SK-N-SH (cell line): Measurements from ENCODE around the gene LRRC8E. TPM values are rescaled to one million over a fixed set of nuclear protein-coding genes. Genes with fewer than 3 reads are reported as not detected.

Source experiments
- CTCF ChIA-PET: fragments of 300-600, 350-600 bp; formaldehyde crosslinking; extraction: SDS; loops from one replicate; lab custom pipeline; 2021; lab: Yijun Ruan, JAX
- POLR2A ChIA-PET: fragments of 350-600 bp; sonication (Branson Sonifier 250); formaldehyde crosslinking; extraction: SDS; loops from one replicate; lab custom pipeline; 2020; ENCODE audit warnings: antibody characterized with exemption, inconsistent platforms; lab: Yijun Ruan, JAX
- DNase-seq: peaks from one replicate; pipeline ENCODE4 v3.0.0; 2012
- H2AFZ ChIP-seq: fragments of 200-600 bp; sonication (generic); 2 replicates; pipeline ENCODE4 v1.8.1; 2016; ENCODE audit warnings: antibody characterized with exemption, mild to moderate bottlenecking, low read depth
- H3F3A ChIP-seq: fragments of 200-600 bp; sonication (generic); replicated peaks from 2 replicates; pipeline ENCODE3; 2016; ENCODE audit warnings: antibody characterized with exemption, mild to moderate bottlenecking; ENCODE audit not compliant: insufficient read depth
- H3K27ac ChIP-seq, 2 experiments: fragments of 200-500 bp in 1 of 2; fragments of 200-600 bp in 1 of 2; sonication (Bioruptor generic) in 1 of 2; sonication (generic), shearing (Covaris generic) in 1 of 2; 2 replicates each; pipeline versions ENCODE4 v1.5.1 to v1.6.1; 2014 to 2016; ENCODE audit warnings: low read depth in 2 of 2, inconsistent platforms in 1 of 2, low read length in 1 of 2, mild to moderate bottlenecking in 1 of 2, mixed read lengths in 1 of 2
- H3K27me3 ChIP-seq: fragments of 200-600 bp; sonication (generic), shearing (Covaris generic); 2 replicates; pipeline ENCODE4 v1.6.1; 2016; ENCODE audit warnings: mixed run types; ENCODE audit not compliant: insufficient read depth
- H3K36me3 ChIP-seq, 2 experiments: fragments of 200-500 bp in 1 of 2; fragments of 200-600 bp in 1 of 2; sonication (Bioruptor generic) in 1 of 2; sonication (generic) in 1 of 2; replicated peaks in 1 of 2; 2 replicates each; pipeline versions ENCODE3 to v1.5.1; 2014 to 2016; ENCODE audit warnings: low read length in 1 of 2, mild to moderate bottlenecking in 1 of 2; ENCODE audit not compliant: insufficient read depth in 2 of 2, control insufficient read depth in 1 of 2
- H3K4me1 ChIP-seq, 2 experiments: fragments of 200-500 bp in 1 of 2; fragments of 200-600 bp in 1 of 2; sonication (Bioruptor generic) in 1 of 2; sonication (generic), shearing (Covaris generic) in 1 of 2; 2 replicates each; pipeline versions ENCODE4 v1.5.1 to v1.6.1; 2014 to 2016; ENCODE audit warnings: low read depth in 1 of 2, low read length in 1 of 2, mixed run types in 1 of 2; ENCODE audit not compliant: insufficient read depth in 2 of 2, control insufficient read depth in 1 of 2
- H3K4me2 ChIP-seq: fragments of 200-600 bp; sonication (generic), shearing (Covaris generic); 2 replicates; pipeline ENCODE4 v1.6.1; 2017; ENCODE audit warnings: mixed run types
- H3K4me3 ChIP-seq, 2 experiments: fragments of 200-500 bp in 1 of 2; fragments of 200-600 bp in 1 of 2; sonication (Bioruptor generic) in 1 of 2; sonication (generic), shearing (Covaris generic) in 1 of 2; 2 replicates each; pipeline versions ENCODE4 v1.5.1 to v1.8.1; 2014 to 2016; ENCODE audit warnings: low read depth in 2 of 2, inconsistent platforms in 1 of 2, low read length in 1 of 2, mild to moderate bottlenecking in 1 of 2, mixed read lengths in 1 of 2, moderate library complexity in 1 of 2
- H3K79me2 ChIP-seq: fragments of 200-600 bp; sonication (generic); 2 replicates; pipeline ENCODE4 v1.8.1; 2017; ENCODE audit warnings: mild to moderate bottlenecking; ENCODE audit not compliant: insufficient read depth
- H3K9ac ChIP-seq: fragments of 200-600 bp; sonication (generic); 2 replicates; pipeline ENCODE4 v1.6.1; 2017; ENCODE audit warnings: mixed run types
- H3K9me2 ChIP-seq: fragments of 200-600 bp; sonication (generic); 2 replicates; pipeline ENCODE4 v1.6.1; 2017; ENCODE audit warnings: mixed run types
- H3K9me3 ChIP-seq: fragments of 200-600 bp; sonication (generic); 2 replicates; pipeline ENCODE4 v1.6.1; 2017; ENCODE audit warnings: mixed run types, mild to moderate bottlenecking, moderate library complexity
- H4K20me1 ChIP-seq: fragments of 200-600 bp; sonication (generic); 2 replicates; pipeline ENCODE4 v1.6.1; 2017; ENCODE audit warnings: mild to moderate bottlenecking, mixed run types; ENCODE audit not compliant: insufficient read depth
- EP300 ChIP-seq, 2 experiments: IDR thresholded peaks; 2 replicates each; pipeline versions ENCODE4 v1.4.0 to v1.6.1; 2012; ENCODE audit warnings: borderline replicate concordance in 1 of 2, low read depth in 1 of 2, low read length in 1 of 2
- FOXJ3 ChIP-seq: sonication (generic); formaldehyde crosslinking; IDR thresholded peaks from 2 replicates; pipeline ENCODE4 v1.5.1; 2020; ENCODE audit warnings: mild to moderate bottlenecking, missing genetic modification reagents
- IRF3 ChIP-seq: fragments of 150-350 bp; IDR thresholded peaks from 2 replicates; pipeline ENCODE4 v1.6.1; 2016; ENCODE audit warnings: mild to moderate bottlenecking, low read depth, low read length
- JUND ChIP-seq: IDR thresholded peaks from 2 replicates; pipeline ENCODE4 v1.4.0; 2012
- MXI1 ChIP-seq: IDR thresholded peaks from 2 replicates; pipeline ENCODE4 v1.6.1; 2012; ENCODE audit warnings: mild to moderate bottlenecking, low read depth, low read length, improper control_type of control experiment
- NFIC ChIP-seq: IDR thresholded peaks from 2 replicates; pipeline ENCODE4 v1.4.0; 2012; ENCODE audit warnings: borderline replicate concordance
- POLR2AphosphoS5 ChIP-seq: IDR thresholded peaks from 2 replicates; pipeline ENCODE4 v1.6.1; 2012; ENCODE audit warnings: low read depth, low read length
- RAD21 ChIP-seq: IDR thresholded peaks from 2 replicates; pipeline ENCODE4 v1.6.1; 2012; ENCODE audit warnings: mild to moderate bottlenecking, low read length
- RFX5 ChIP-seq: IDR thresholded peaks from 2 replicates; pipeline ENCODE4 v1.6.1; 2012; ENCODE audit warnings: mild to moderate bottlenecking, improper control_type of control experiment, low read length
- YY1 ChIP-seq: IDR thresholded peaks from 2 replicates; pipeline ENCODE4 v1.4.0; 2012; ENCODE audit warnings: low read depth, mild to moderate bottlenecking
- WGBS: methylation state at CpG from one replicate; pipeline ENCODE4 v1.1.6; 2017; ENCODE audit warnings: low lambda C conversion rate; 5-methylcytosine and 5-hydroxymethylcytosine counted together
- polyA plus RNA-seq, 3 experiments: library from polyadenylated mRNA; depleted of rRNA; stranded (reverse); fragments of >200 nt; gene quantifications; 2 replicates each; pipeline ENCODE4 v1.2.3, GENCODE V29; 2012
- TF ChIP-seq, protein P1 (sequence below): fragments of 200-600 bp; sonication (generic); IDR thresholded peaks from 2 replicates; pipeline ENCODE4 v1.6.1; 2017; ENCODE audit warnings: antibody characterized with exemption, mild to moderate bottlenecking, moderate library complexity
- TF ChIP-seq, protein P2 (sequence below): IDR thresholded peaks from 2 replicates; pipeline ENCODE4 v1.4.0; 2012; ENCODE audit warnings: low read depth, borderline replicate concordance
- TF ChIP-seq, protein P3 (sequence below): fragments of 150-350 bp; IDR thresholded peaks from 2 replicates; pipeline ENCODE4 v1.6.1; 2017; ENCODE audit warnings: antibody characterized with exemption, low read length, low read depth, borderline replicate concordance

The LRRC8E gene
- polyA plus RNA-seq, 1 of the 3 experiments (the other 2 are of a cell fraction) = 0.02 TPM

GRCh38 chr19:7879111-7879807, 9.1 kb upstream of the LRRC8E start:
- Histone ChIP-seq H3K9ac (no peak overlapping the region), H3K9me3 (no peaks in the 10 kb centered on the region), H3K27me3 (no peaks in the 10 kb centered on the region), H3K4me2 (no peak overlapping the region), H4K20me1 (no peaks in the 10 kb centered on the region), H2AFZ (no peak overlapping the region), H3K36me3 (no peaks in the 10 kb centered on the region), H3K27ac (no peak overlapping the region), H3F3A (no peaks in the 10 kb centered on the region), H3K4me1 (peaks cover 0 to 4% of the 10 kb centered on the region in 2 experiments; a peak in 1 of 4 replicates), H3K9me2 (no peaks in the 10 kb centered on the region), H3K4me3 (no peak overlapping the region), H3K79me2 (no peaks in the 10 kb centered on the region)
- no peak for DNase-seq
- CTCF ChIA-PET = interaction anchor here (0.8 kb wide), 1 partner anchor 17 kb away, joined by 4 read pairs; no protein-coding TSS in a partner anchor
- POLR2A ChIA-PET = no interaction called here
- TF ChIP-seq, protein P1, sequence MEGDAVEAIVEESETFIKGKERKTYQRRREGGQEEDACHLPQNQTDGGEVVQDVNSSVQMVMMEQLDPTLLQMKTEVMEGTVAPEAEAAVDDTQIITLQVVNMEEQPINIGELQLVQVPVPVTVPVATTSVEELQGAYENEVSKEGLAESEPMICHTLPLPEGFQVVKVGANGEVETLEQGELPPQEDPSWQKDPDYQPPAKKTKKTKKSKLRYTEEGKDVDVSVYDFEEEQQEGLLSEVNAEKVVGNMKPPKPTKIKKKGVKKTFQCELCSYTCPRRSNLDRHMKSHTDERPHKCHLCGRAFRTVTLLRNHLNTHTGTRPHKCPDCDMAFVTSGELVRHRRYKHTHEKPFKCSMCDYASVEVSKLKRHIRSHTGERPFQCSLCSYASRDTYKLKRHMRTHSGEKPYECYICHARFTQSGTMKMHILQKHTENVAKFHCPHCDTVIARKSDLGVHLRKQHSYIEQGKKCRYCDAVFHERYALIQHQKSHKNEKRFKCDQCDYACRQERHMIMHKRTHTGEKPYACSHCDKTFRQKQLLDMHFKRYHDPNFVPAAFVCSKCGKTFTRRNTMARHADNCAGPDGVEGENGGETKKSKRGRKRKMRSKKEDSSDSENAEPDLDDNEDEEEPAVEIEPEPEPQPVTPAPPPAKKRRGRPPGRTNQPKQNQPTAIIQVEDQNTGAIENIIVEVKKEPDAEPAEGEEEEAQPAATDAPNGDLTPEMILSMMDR = no peak
- TF ChIP-seq POLR2AphosphoS5 = no peak
- TF ChIP-seq JUND = no peak
- TF ChIP-seq IRF3 = no peak
- TF ChIP-seq, protein P2, sequence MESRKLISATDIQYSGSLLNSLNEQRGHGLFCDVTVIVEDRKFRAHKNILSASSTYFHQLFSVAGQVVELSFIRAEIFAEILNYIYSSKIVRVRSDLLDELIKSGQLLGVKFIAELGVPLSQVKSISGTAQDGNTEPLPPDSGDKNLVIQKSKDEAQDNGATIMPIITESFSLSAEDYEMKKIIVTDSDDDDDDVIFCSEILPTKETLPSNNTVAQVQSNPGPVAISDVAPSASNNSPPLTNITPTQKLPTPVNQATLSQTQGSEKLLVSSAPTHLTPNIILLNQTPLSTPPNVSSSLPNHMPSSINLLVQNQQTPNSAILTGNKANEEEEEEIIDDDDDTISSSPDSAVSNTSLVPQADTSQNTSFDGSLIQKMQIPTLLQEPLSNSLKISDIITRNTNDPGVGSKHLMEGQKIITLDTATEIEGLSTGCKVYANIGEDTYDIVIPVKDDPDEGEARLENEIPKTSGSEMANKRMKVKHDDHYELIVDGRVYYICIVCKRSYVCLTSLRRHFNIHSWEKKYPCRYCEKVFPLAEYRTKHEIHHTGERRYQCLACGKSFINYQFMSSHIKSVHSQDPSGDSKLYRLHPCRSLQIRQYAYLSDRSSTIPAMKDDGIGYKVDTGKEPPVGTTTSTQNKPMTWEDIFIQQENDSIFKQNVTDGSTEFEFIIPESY = no peak
- no peak for TF ChIP-seq MXI1
- no peak for TF ChIP-seq YY1
- TF ChIP-seq RFX5 = no peak
- WGBS = 88% methylated on average over 14 of the region's 18 CpGs

DNA sequence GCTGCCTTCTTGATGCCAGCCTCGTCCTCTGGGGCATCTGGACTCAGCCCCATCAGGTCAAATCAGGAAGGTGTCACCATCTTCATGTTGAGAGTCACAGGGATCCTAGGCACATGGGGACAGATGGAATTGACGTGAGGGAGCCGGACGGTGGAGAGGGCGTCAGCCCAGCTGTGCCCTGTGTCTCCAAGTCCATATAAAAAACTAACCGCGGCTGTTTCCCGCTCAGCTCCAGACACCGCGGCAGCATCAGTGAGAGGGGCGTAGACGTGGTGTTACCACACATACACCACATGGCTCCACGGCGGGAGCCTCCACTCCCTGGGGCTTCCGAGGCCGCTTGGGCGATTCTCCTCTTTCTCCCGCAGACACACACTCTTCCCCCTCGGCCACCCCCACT, 8.5 kb upstream of the LRRC8E start:
- H3K27me3 ChIP-seq = no peaks in the 10 kb centered on the region
- H4K20me1 ChIP-seq = no peaks in the 10 kb centered on the region
- CTCF ChIA-PET = no interaction called here
- no peak overlapping the region for H3K4me3 ChIP-seq
- 86% methylated on average over 19 of the region's 19 CpGs for WGBS
- TF ChIP-seq RAD21 (no peak), YY1 (no peak), FOXJ3 (no peak), POLR2AphosphoS5 (no peak), NFIC (no peak), EP300 (IDR thresholded peaks at IDR 0.05; ENCODE audit: borderline replicate concordance in 1 of 2, low read depth in 1 of 2, low read length in 1 of 2) (no peak)
- TF ChIP-seq, protein P3, sequence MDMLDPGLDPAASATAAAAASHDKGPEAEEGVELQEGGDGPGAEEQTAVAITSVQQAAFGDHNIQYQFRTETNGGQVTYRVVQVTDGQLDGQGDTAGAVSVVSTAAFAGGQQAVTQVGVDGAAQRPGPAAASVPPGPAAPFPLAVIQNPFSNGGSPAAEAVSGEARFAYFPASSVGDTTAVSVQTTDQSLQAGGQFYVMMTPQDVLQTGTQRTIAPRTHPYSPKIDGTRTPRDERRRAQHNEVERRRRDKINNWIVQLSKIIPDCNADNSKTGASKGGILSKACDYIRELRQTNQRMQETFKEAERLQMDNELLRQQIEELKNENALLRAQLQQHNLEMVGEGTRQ = no peak
- TF ChIP-seq, protein P1 = no peak
- H3K9me2 ChIP-seq = no peaks in the 10 kb centered on the region
- H3K9ac ChIP-seq = no peak overlapping the region
- H3K4me1 ChIP-seq = peaks cover 0 to 2% of the 10 kb centered on the region in 2 experiments; a peak in 1 of 4 replicates
- H3K27ac ChIP-seq = no peak overlapping the region
- DNase-seq = no peak
- H3K9me3 ChIP-seq = no peaks in the 10 kb centered on the region
- no peaks in the 10 kb centered on the region for H3F3A ChIP-seq
- no peak overlapping the region for H2AFZ ChIP-seq
- no peaks in the 10 kb centered on the region for H3K36me3 ChIP-seq
- POLR2A ChIA-PET = no interaction called here
- H3K4me2 ChIP-seq = no peak overlapping the region
- H3K79me2 ChIP-seq = no peaks in the 10 kb centered on the region
